H1 (cell line): ENCODE data around the gene LIMK1. TPM values are rescaled to one million over a fixed set of nuclear protein-coding genes. Genes with fewer than 3 reads are reported as not detected.

Experiments
- CTCF ChIA-PET: fragments of 300-600 bp; sonication (Branson Sonifier 250); formaldehyde crosslinking; loops from one replicate; lab custom pipeline; 2021; ENCODE audit not compliant: partially characterized antibody; lab: Charles Lee
- POLR2A ChIA-PET: fragments of 300-600 bp; sonication (Branson Sonifier 250); formaldehyde crosslinking; loops from one replicate; lab custom pipeline; 2021; ENCODE audit warnings: inconsistent platforms; ENCODE audit not compliant: partially characterized antibody; lab: Charles Lee
- DNase-seq, 2 experiments: peaks; one replicate each; pipeline versions ENCODE4 v3.0.0 to v3.0.0-alpha.2; 2010 to 2022; ENCODE audit warnings: low spot score in 2 of 2, low read depth in 1 of 2, mixed read lengths in 1 of 2
- FAIRE-seq: peaks from 2 replicates; lab custom pipeline; 2011; peaks lifted over from hg19 to GRCh38; lab: Jason Lieb, UNC
- H2AFZ ChIP-seq: 2 replicates; pipeline ENCODE4 v1.8.1; 2012; ENCODE audit warnings: low read length, inconsistent platforms
- H2AK5ac ChIP-seq: 2 replicates; pipeline ENCODE4 v1.6.1; 2013; ENCODE audit warnings: low read depth, low read length
- H2BK120ac ChIP-seq: replicated peaks from 2 replicates; pipeline ENCODE3; 2013; ENCODE audit warnings: low read depth, low read length, inconsistent platforms
- H2BK12ac ChIP-seq: 2 replicates; pipeline ENCODE4 v1.6.1; 2013; ENCODE audit warnings: low read depth, low read length
- H2BK15ac ChIP-seq: 2 replicates; pipeline ENCODE4 v1.6.1; 2013; ENCODE audit warnings: low read length
- H2BK20ac ChIP-seq: 2 replicates; pipeline ENCODE4 v1.6.1; 2013; ENCODE audit warnings: low read length
- H2BK5ac ChIP-seq: 2 replicates; pipeline ENCODE4 v1.6.1; 2013; ENCODE audit warnings: low read depth, low read length
- H3K14ac ChIP-seq: 2 replicates; pipeline ENCODE4 v1.6.1; 2013; ENCODE audit warnings: inconsistent platforms; ENCODE audit not compliant: insufficient read length
- H3K18ac ChIP-seq: 2 replicates; pipeline ENCODE4 v1.6.1; 2013; ENCODE audit warnings: low read length; ENCODE audit errors: extremely low read depth
- H3K23ac ChIP-seq: 2 replicates; pipeline ENCODE4 v1.6.1; 2013; ENCODE audit warnings: inconsistent platforms; ENCODE audit not compliant: insufficient read length
- H3K23me2 ChIP-seq: 2 replicates; pipeline ENCODE4 v1.6.1; 2013; ENCODE audit warnings: low read depth, low read length
- H3K27ac ChIP-seq: 2 replicates; pipeline ENCODE4 v1.6.1; 2011; ENCODE audit warnings: low read depth, low read length, inconsistent platforms
- H3K27me3 ChIP-seq, 4 experiments: replicated peaks in 1 of 4; 1 replicate in 1 of 4; 2 replicates in 3 of 4; pipeline versions ENCODE4 v1.6.1 to v1.8.1; 2011 to 2013; ENCODE audit warnings: low read length in 3 of 4, mild to moderate bottlenecking in 3 of 4, inconsistent platforms in 2 of 4, mixed read lengths in 2 of 4, moderate library complexity in 1 of 4; ENCODE audit not compliant: control insufficient read depth in 3 of 4, insufficient read depth in 3 of 4; ENCODE audit errors: extremely low read depth in 1 of 4
- H3K36me3 ChIP-seq, 4 experiments: 2 replicates each; pipeline versions ENCODE4 v1.6.1 to v1.8.1; 2011 to 2013; ENCODE audit warnings: mild to moderate bottlenecking in 4 of 4, low read length in 3 of 4, moderate library complexity in 2 of 4, control low read depth in 1 of 4, inconsistent platforms in 1 of 4; ENCODE audit not compliant: insufficient read depth in 4 of 4, control insufficient read depth in 2 of 4
- H3K4ac ChIP-seq: replicated peaks from 2 replicates; pipeline ENCODE3; 2013; ENCODE audit warnings: low read length, low read depth, mixed read lengths, inconsistent platforms; ENCODE audit not compliant: insufficient read length
- H3K4me1 ChIP-seq, 4 experiments: replicated peaks in 1 of 4; 1 replicate in 1 of 4; 2 replicates in 3 of 4; pipeline versions ENCODE4 v1.6.1 to v1.8.1; 2011 to 2013; ENCODE audit warnings: low read length in 3 of 4, inconsistent platforms in 2 of 4, mixed read lengths in 1 of 4; ENCODE audit not compliant: insufficient read depth in 4 of 4, control insufficient read depth in 3 of 4
- H3K4me2 ChIP-seq, 2 experiments: 2 replicates each; pipeline versions ENCODE4 v1.6.1 to v1.8.1; 2011 to 2013; ENCODE audit warnings: low read depth in 2 of 2, low read length in 2 of 2, control low read depth in 1 of 2, inconsistent platforms in 1 of 2, mild to moderate bottlenecking in 1 of 2; ENCODE audit not compliant: insufficient read depth in 1 of 2
- H3K4me3 ChIP-seq, 4 experiments: fragments of 200-600, 300-600 bp in 1 of 4; sonication (generic), shearing (Covaris generic), sonication (Bioruptor Twin) in 1 of 4; 2 replicates each; pipeline versions ENCODE4 v1.5.1 to v1.8.1; 2011 to 2016; ENCODE audit warnings: low read length in 4 of 4, low read depth in 3 of 4, control low read depth in 2 of 4, inconsistent platforms in 2 of 4, mild to moderate bottlenecking in 2 of 4, mixed read lengths in 1 of 4, moderate library complexity in 1 of 4; ENCODE audit not compliant: insufficient read depth in 2 of 4; ENCODE audit errors: extremely low read depth in 1 of 4
- H3K56ac ChIP-seq: replicated peaks from 2 replicates; pipeline ENCODE3; 2013; ENCODE audit warnings: low read depth, mild to moderate bottlenecking, mixed read lengths, low read length, inconsistent platforms; ENCODE audit not compliant: insufficient read length
- H3K79me1 ChIP-seq: 2 replicates; pipeline ENCODE4 v1.6.1; 2013; ENCODE audit warnings: low read depth, low read length, control low read depth
- H3K79me2 ChIP-seq, 2 experiments: 2 replicates each; pipeline versions ENCODE4 v1.6.1 to v1.8.1; 2012 to 2013; ENCODE audit warnings: low read length in 2 of 2, mild to moderate bottlenecking in 2 of 2, inconsistent platforms in 1 of 2; ENCODE audit not compliant: insufficient read depth in 2 of 2, control insufficient read depth in 1 of 2
- H3K9ac ChIP-seq, 4 experiments: replicated peaks in 1 of 4; 1 replicate in 1 of 4; 2 replicates in 3 of 4; pipeline versions ENCODE4 v1.6.1 to v1.8.1; 2011 to 2013; ENCODE audit warnings: low read depth in 3 of 4, low read length in 3 of 4, control low read depth in 2 of 4, mild to moderate bottlenecking in 2 of 4, moderate library complexity in 2 of 4, inconsistent platforms in 1 of 4; ENCODE audit errors: extremely low read depth in 1 of 4
- H3K9me3 ChIP-seq, 2 experiments: 2 replicates each; pipeline versions ENCODE4 v1.6.1 to v1.8.1; 2012 to 2013; ENCODE audit warnings: mild to moderate bottlenecking in 2 of 2, moderate library complexity in 2 of 2, control low read depth in 1 of 2, inconsistent platforms in 1 of 2, low read depth in 1 of 2, low read length in 1 of 2, mixed read lengths in 1 of 2; ENCODE audit not compliant: insufficient read depth in 2 of 2
- H4K20me1 ChIP-seq, 2 experiments: replicated peaks in 1 of 2; 2 replicates each; pipeline versions ENCODE3 to v1.8.1; 2011 to 2013; ENCODE audit warnings: inconsistent platforms in 2 of 2, low read length in 2 of 2, mild to moderate bottlenecking in 1 of 2; ENCODE audit not compliant: insufficient read depth in 2 of 2, control insufficient read depth in 1 of 2
- H4K5ac ChIP-seq: 2 replicates; pipeline ENCODE4 v1.6.1; 2013; ENCODE audit warnings: low read length, low read depth, mixed read lengths, inconsistent platforms; ENCODE audit not compliant: insufficient read length
- H4K8ac ChIP-seq: 2 replicates; pipeline ENCODE4 v1.8.0; 2013; ENCODE audit warnings: mild to moderate bottlenecking, moderate library complexity, low read length, inconsistent platforms; ENCODE audit not compliant: insufficient read depth; ENCODE audit errors: extremely low read depth
- H4K91ac ChIP-seq: replicated peaks from 2 replicates; pipeline ENCODE3; 2013; ENCODE audit warnings: low read length, mixed read lengths, inconsistent platforms; ENCODE audit not compliant: insufficient read length
- CBX5 ChIP-seq: fragments of 300-800, 300-1000 bp; sonication (generic); IDR thresholded peaks from 2 replicates; pipeline ENCODE4 v1.7.1; 2016; ENCODE audit warnings: antibody characterized with exemption, low read length, low read depth
- EZH2 ChIP-seq: fragments of 200-600 bp; sonication (generic); IDR thresholded peaks from 2 replicates; pipeline ENCODE4 v1.7.1; 2012; ENCODE audit warnings: low read depth, mild to moderate bottlenecking, moderate library complexity, low read length, inconsistent platforms; ENCODE audit not compliant: severe bottlenecking
- JUND ChIP-seq: IDR thresholded peaks from 2 replicates; pipeline ENCODE4 v1.6.1; 2011; ENCODE audit warnings: mild to moderate bottlenecking, improper control_type of control experiment, low read length
- NANOG ChIP-seq: IDR thresholded peaks from 2 replicates; pipeline ENCODE4 v1.6.1; 2011; ENCODE audit warnings: low read length, low read depth, mild to moderate bottlenecking, inconsistent platforms; ENCODE audit not compliant: insufficient read depth, poor library complexity, severe bottlenecking
- TEAD4 ChIP-seq: IDR thresholded peaks from 2 replicates; pipeline ENCODE4 v1.6.1; 2012; ENCODE audit warnings: low read depth, low read length, inconsistent platforms, mixed read lengths
- WGBS, 2 experiments: shearing (Covaris generic) in 1 of 2; methylation state at CpG; one replicate each; pipeline versions ENCODE4 v1.1.6 to v1.1.7; 2013 to 2015; ENCODE audit warnings: low lambda C conversion rate in 2 of 2, mixed read lengths in 2 of 2, inconsistent platforms in 1 of 2, low coverage in 1 of 2, missing lambda C conversion rate in 1 of 2; ENCODE audit not compliant: insufficient replicate concordance in 2 of 2, insufficient coverage in 1 of 2, insufficient read length in 1 of 2; ENCODE audit errors: extremely low coverage in 1 of 2, missing lambda C conversion rate in 1 of 2; 5-methylcytosine and 5-hydroxymethylcytosine counted together
- polyA plus RNA-seq, 7 experiments: library from polyadenylated mRNA; depleted of rRNA in 3 of 7; stranded (reverse) in 5 of 7; unstranded in 2 of 7; fragments of >200 nt in 5 of 7; fragments of 200-250 nt in 2 of 7; gene quantifications; 1 replicate in 5 of 7; 2 replicates in 1 of 7; 4 replicates in 1 of 7; pipeline versions ENCODE4 v1.2.1 to v1.2.3, GENCODE V29; 2011 to 2013; ENCODE audit warnings: missing spikeins in 2 of 7, mixed read lengths in 2 of 7
- total RNA-seq: library from RNA; stranded (reverse); fragmentation: NEBNext Ultra II Directional; extraction: Animal tissue kit (Norgen Biotek cat#: 25700); gene quantifications from 2 replicates; pipeline ENCODE4 v1.2.1, GENCODE V29; 2021

The LIMK1 gene
- total and polyA plus RNA-seq, 2 of the 8 experiments (the other 6 are each of a cell fraction or from before 2014, with no cell fraction given): 93.5 to 108 TPM

DNA sequence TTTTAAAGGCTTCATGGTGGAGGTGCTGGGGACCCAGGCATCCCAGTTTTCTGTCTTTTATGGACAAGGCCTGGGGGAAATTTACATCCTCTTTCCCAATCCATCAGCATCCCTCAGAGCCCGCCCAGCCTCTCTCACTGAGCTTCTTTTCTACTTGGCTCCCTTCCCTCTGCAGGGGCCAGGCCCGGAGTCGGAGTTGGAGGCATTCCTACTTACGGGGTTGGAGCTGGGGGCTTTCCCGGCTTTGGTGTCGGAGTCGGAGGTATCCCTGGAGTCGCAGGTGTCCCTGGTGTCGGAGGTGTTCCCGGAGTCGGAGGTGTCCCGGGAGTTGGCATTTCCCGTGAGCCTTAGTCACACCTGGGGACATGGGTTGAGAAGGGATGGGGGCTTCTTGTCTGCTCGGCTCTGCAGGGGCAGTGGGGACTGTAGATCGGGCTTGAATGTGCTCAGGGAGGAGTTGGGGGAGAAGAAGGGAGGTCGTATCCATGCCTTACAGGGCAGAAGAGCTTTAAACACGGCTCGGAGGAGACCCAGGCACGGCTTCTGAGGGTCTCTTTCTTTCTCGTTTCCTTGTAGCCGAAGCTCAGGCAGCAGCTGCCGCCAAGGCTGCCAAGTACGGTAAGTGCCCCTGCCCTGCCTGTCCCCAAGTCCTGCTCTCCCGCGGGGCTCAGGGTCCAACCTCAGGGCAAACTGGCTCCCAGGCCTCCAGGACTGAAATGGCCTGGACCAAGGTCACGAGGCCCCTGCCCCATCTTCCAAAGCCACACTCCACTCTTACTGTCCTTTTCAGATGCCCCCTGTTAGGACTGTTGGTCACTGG is 27.3 kb upstream of the LIMK1 start:
- H2BK5ac ChIP-seq: no peak overlapping the region
- H3K14ac ChIP-seq: no peak overlapping the region
- H3K4me2 ChIP-seq: no peak overlapping the region
- no peak for DNase-seq
- no peak overlapping the region for H2BK20ac ChIP-seq
- POLR2A ChIA-PET: no interaction called here
- no peak overlapping the region for H2BK15ac ChIP-seq
- H2BK120ac ChIP-seq: no peak overlapping the region
- H3K4me3 ChIP-seq: no peak overlapping the region
- H3K23me2 ChIP-seq: peaks cover 7% of the 10 kb centered on the region; the same call in 1 of the 2 replicates
- peaks cover 0 to 8% (median 3%) of the 10 kb centered on the region in 4 experiments; a peak in 3 of 7 replicates for H3K4me1 ChIP-seq
- no peak overlapping the region for H2AFZ ChIP-seq
- no peak overlapping the region for H3K56ac ChIP-seq
- no peak for FAIRE-seq
- H3K18ac ChIP-seq: no peak overlapping the region
- H3K23ac ChIP-seq: no peak overlapping the region
- H3K9ac ChIP-seq: no peak overlapping the region
- H4K91ac ChIP-seq: no peak overlapping the region
- TF ChIP-seq CBX5 (no peak), EZH2 (no peak), TEAD4 (no peak), NANOG (no peak), JUND (no peak)
- H4K20me1 ChIP-seq: no peaks in the 10 kb centered on the region
- H2BK12ac ChIP-seq: no peak overlapping the region
- H2AK5ac ChIP-seq: no peak overlapping the region
- CTCF ChIA-PET: interaction anchor here (0.7 to 1.5 kb wide), 4 partner anchors 16 to 190 kb away, joined by 3 to 5 read pairs (median 4); no protein-coding TSS in a partner anchor
- H4K8ac ChIP-seq: no peak overlapping the region
- no peak overlapping the region for H4K5ac ChIP-seq
- no peak overlapping the region for H3K4ac ChIP-seq
- no peak overlapping the region for H3K27ac ChIP-seq
- no peaks in the 10 kb centered on the region for H3K79me2 ChIP-seq
- no peaks in the 10 kb centered on the region for H3K9me3 ChIP-seq
- no peaks in the 10 kb centered on the region for H3K79me1 ChIP-seq
- H3K36me3 ChIP-seq: no peaks in the 10 kb centered on the region
- WGBS, 2 experiments: 87% methylated on average over 19 of the region's 26 CpGs; no CpG with 5 or more reads in 1 of the 2 experiments
- H3K27me3 ChIP-seq: peaks cover 0 to 3% (median 0%) of the 10 kb centered on the region in 4 experiments; a peak in 1 of 7 replicates
